ENCODE results near the gene HBA2.
A peak's percentile ranks its signal among the peaks of the same experiment; 100 is the strongest.

HBA2 gene

GRCh38 chr16:178668-179015 lies 6.0 kb downstream of the HBA2 start:
- Histone ChIP-seq H3K27ac (ENCODE audit: poor library complexity, severe bottlenecking) (no peak overlapping the region), H3K4me1 (ENCODE audit: insufficient read depth, poor library complexity, severe bottlenecking) (no peaks in the 10 kb centered on the region)

GRCh38 chr16:179211-180092 lies 6.8 kb downstream of the HBA2 start:
- H3K4me3 ChIP-seq (ENCODE audit: severe bottlenecking): no peak overlapping the region
- ATAC-seq (ENCODE audit: low read depth) (no peak), DNase-seq (ENCODE audit: low spot score) (no peak)
- TF ChIP-seq, protein P1, sequence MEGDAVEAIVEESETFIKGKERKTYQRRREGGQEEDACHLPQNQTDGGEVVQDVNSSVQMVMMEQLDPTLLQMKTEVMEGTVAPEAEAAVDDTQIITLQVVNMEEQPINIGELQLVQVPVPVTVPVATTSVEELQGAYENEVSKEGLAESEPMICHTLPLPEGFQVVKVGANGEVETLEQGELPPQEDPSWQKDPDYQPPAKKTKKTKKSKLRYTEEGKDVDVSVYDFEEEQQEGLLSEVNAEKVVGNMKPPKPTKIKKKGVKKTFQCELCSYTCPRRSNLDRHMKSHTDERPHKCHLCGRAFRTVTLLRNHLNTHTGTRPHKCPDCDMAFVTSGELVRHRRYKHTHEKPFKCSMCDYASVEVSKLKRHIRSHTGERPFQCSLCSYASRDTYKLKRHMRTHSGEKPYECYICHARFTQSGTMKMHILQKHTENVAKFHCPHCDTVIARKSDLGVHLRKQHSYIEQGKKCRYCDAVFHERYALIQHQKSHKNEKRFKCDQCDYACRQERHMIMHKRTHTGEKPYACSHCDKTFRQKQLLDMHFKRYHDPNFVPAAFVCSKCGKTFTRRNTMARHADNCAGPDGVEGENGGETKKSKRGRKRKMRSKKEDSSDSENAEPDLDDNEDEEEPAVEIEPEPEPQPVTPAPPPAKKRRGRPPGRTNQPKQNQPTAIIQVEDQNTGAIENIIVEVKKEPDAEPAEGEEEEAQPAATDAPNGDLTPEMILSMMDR (IDR thresholded peaks at IDR 0.05; ENCODE audit: poor library complexity, severe bottlenecking): no peak
- no peak overlapping the region for H3K27ac ChIP-seq (ENCODE audit: poor library complexity, severe bottlenecking)
- H3K27me3 ChIP-seq (ENCODE audit: insufficient read depth, poor library complexity, severe bottlenecking): peaks cover 44% of the 10 kb centered on the region
- H3K36me3 ChIP-seq (ENCODE audit: low read depth): no peaks in the 10 kb centered on the region
- H3K4me1 ChIP-seq (ENCODE audit: insufficient read depth, poor library complexity, severe bottlenecking): no peaks in the 10 kb centered on the region
- no peaks in the 10 kb centered on the region for H3K9me3 ChIP-seq (ENCODE audit: severe bottlenecking)

More at GRCh38 chr16:178668-179015, 6.0 kb downstream of the HBA2 start:
- no peak for DNase-seq (ENCODE audit: low spot score)
- ATAC-seq (ENCODE audit: low read depth): no peak
- TF ChIP-seq, protein P1 (IDR thresholded peaks at IDR 0.05; ENCODE audit: poor library complexity, severe bottlenecking): no peak
- Histone ChIP-seq H3K36me3 (ENCODE audit: low read depth) (no peaks in the 10 kb centered on the region), H3K27me3 (ENCODE audit: insufficient read depth, poor library complexity, severe bottlenecking) (peaks cover 46% of the 10 kb centered on the region), H3K4me3 (ENCODE audit: severe bottlenecking) (no peak overlapping the region), H3K9me3 (ENCODE audit: severe bottlenecking) (no peaks in the 10 kb centered on the region)

- H3K27ac ChIP-seq (ENCODE audit: poor library complexity, severe bottlenecking): no peak within 1 kb of the TSS
- peak within 1 kb of the TSS; percentile 8 for H3K4me3 ChIP-seq (ENCODE audit: severe bottlenecking)
- ATAC-seq (ENCODE audit: low read depth) (peak; percentile 8; the same call in 2 of the 3 replicates), DNase-seq (ENCODE audit: low spot score) (no peak)
- no peaks in the 10 kb centered on the region for H3K36me3 ChIP-seq (ENCODE audit: low read depth)
- H3K27me3 ChIP-seq (ENCODE audit: insufficient read depth, poor library complexity, severe bottlenecking): peaks cover 36% of the 10 kb centered on the region
- TF ChIP-seq, protein P1 (IDR thresholded peaks at IDR 0.05; ENCODE audit: poor library complexity, severe bottlenecking): peak; percentile 38
- H3K9me3 ChIP-seq (ENCODE audit: severe bottlenecking): no peaks in the 10 kb centered on the region
- H3K4me1 ChIP-seq (ENCODE audit: insufficient read depth, poor library complexity, severe bottlenecking): no peaks in the 10 kb centered on the region
Measured at GRCh38 chr16:180101-180675, 7.5 kb downstream of the HBA2 start, which contains the start of gene HBQ1. HBQ1 (plus strand) TSS chr16:180459; CDS start chr16:180487, 28 bp downstream.

GRCh38 chr16:180681-181564 lies 8.2 kb downstream of the HBA2 start:
- H3K4me1 ChIP-seq (ENCODE audit: insufficient read depth, poor library complexity, severe bottlenecking): no peaks in the 10 kb centered on the region
- no peaks in the 10 kb centered on the region for H3K36me3 ChIP-seq (ENCODE audit: low read depth)
- no peak for DNase-seq (ENCODE audit: low spot score)
- peaks cover 30% of the 10 kb centered on the region for H3K27me3 ChIP-seq (ENCODE audit: insufficient read depth, poor library complexity, severe bottlenecking)
- H3K9me3 ChIP-seq (ENCODE audit: severe bottlenecking): no peaks in the 10 kb centered on the region
- peak overlapping the region; percentile 8 for H3K4me3 ChIP-seq (ENCODE audit: severe bottlenecking)
- H3K27ac ChIP-seq (ENCODE audit: poor library complexity, severe bottlenecking): no peak overlapping the region
- ATAC-seq (ENCODE audit: low read depth): peak; percentile 61
- TF ChIP-seq, protein P1 (IDR thresholded peaks at IDR 0.05; ENCODE audit: poor library complexity, severe bottlenecking): no peak

Measured in RWPE2 (cell line).